Activated CD4-positive, alpha-beta T cell treated with anti-CD3 and anti-CD28 coated beads, Interleukin-2, amount 10 ng/mL, durations not matched to agents 24 days and 14 days (primary cell): ENCODE data around the gene LILRA5. TPM values are rescaled to one million over a fixed set of nuclear protein-coding genes. Genes with fewer than 3 reads are reported as not detected.
"Not testable (repeated sequence)": the region's sequence is repeated elsewhere in the genome, so short reads cannot be mapped to it uniquely, and the experiment has no call there.

Experiments
- DNase-seq: peaks from one replicate; pipeline ENCODE4 v3.0.0; 2022
- H3K27ac Mint-ChIP-seq: one replicate; pipeline ENCODE4 v1.8.0; 2022; ENCODE audit warnings: mild to moderate bottlenecking, mixed read lengths
- H3K27me3 Mint-ChIP-seq: one replicate; pipeline ENCODE4 v1.8.0; 2022; ENCODE audit warnings: mixed read lengths
- H3K36me3 Mint-ChIP-seq: one replicate; pipeline ENCODE4 v1.8.0; 2022; ENCODE audit warnings: low read depth, mild to moderate bottlenecking, mixed read lengths
- H3K4me1 Mint-ChIP-seq: one replicate; pipeline ENCODE4 v1.8.0; 2021; ENCODE audit warnings: mixed read lengths
- H3K4me3 Mint-ChIP-seq: one replicate; pipeline ENCODE4 v1.8.0; 2022; ENCODE audit warnings: mild to moderate bottlenecking, moderate library complexity, mixed read lengths
- H3K9me3 Mint-ChIP-seq: one replicate; pipeline ENCODE4 v1.8.0; 2021; ENCODE audit warnings: mixed read lengths
- intact Hi-C: fragments of 100-400 bp; cut with micrococcal nuclease; formaldehyde crosslinking; loops from one replicate; pipeline ENCODE4 v1.15.1; 2023
- total RNA-seq: library from RNA; stranded (reverse); gene quantifications from 2 replicates; pipeline ENCODE4 v1.2.3, GENCODE V29; 2022

LILRA5 gene
- total RNA-seq, result not detected in 2 replicates

DNA sequence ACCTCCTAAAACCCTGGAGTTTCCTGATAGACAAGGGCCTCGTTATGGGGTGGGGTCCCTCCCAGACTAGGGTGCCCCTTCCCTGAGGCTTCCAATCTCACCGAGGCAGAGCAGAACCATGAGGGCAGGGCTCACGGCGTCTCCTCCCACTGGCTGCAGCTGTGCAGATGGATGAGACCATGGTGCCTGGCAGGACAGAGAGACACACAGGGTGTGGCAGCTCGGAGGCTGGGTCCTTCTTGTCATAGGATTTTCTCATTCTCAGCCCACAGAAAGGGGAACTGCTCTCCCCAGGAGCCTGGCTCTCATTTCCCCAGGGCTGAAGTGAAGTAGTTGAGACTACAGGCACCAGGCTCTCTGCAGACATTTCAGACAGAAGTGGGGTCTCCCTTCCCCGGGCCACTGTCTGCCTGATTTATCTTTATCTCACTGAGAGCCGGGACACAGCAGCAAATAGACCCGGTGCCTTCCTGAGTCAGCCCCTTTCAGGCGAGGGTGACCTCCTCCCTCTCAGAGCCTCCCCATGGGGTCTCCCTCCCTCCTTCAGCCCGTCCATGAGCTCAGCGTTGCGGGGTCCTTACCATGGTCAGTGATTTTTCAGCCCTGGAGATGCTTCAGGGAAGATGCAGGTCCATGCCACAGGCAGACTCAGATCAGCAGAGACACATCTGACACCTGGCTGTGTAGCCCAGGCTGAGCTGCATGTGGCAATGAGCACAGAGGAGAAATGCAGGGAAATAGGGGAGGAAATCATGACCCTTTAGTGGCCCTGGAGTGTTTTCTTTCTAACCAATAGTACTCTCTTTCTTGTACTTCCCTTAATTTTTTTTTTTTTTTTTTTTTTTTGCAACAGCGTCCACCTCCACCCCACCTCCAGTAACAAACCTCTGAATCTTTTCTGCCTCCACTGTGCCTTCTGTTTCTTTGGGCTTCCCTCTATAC lies at the start of gene LILRA5:
TSS of gene LILRA5 (minus strand) at position 731 of the 942 bp plus-strand sequence. CDS start at position 584, 147 bp downstream.
- Mint-ChIP-seq H3K4me1 (peaks cover 2% of the 10 kb centered on the region), H3K27me3 (peaks cover 14% of the 10 kb centered on the region), H3K9me3 (no peaks in the 10 kb centered on the region), H3K4me3 (no peak within 1 kb of the TSS), H3K36me3 (no peaks in the 10 kb centered on the region), H3K27ac (no peak within 1 kb of the TSS)
- no peak for DNase-seq
- intact Hi-C loops, result no loop called here

DNA sequence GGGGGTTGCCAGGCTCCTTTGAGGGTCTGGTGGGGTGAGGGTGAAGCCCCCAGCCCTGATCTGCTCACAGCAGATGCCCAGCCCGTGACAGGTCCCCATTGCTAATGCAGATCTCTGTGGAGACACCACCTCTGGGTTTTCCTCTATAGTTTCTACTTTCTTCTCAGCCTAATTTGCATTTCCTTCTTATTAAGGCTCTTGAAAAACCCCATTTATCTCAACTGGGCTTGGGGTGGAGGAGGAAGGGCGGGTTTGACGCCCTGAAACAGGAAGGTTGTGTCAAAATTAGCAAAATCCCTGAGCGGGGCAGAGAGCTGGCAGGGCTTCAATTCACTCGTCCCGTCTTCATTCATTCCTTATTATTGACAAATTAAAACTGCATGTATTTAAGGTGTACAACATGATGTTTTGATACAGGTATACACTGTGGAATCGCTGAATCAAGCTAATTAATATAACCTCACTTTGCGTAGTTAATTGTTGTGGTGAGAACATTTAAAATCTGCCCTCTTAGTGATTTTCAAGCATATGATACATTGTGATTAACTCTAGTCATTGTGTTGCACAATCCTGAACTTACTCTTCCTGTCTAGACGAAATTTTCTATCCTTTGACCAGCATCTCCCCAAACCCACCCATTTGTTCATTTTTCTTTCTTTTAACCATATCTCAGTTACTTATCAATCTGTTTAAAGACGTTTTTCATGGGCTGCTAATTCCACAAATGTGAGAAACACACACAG lies 48.9 kb upstream of the LILRA5 start:
- Mint-ChIP-seq H3K4me1 (peaks cover 44% of the 10 kb centered on the region), H3K4me3 (peak overlapping the region; percentile 62), H3K27ac (peak overlapping the region; percentile 50), H3K36me3 (peaks cover 16% of the 10 kb centered on the region)
- DNase-seq, H3K27me3 Mint-ChIP-seq, intact Hi-C loops, H3K9me3 Mint-ChIP-seq: not testable (repeated sequence)

DNA sequence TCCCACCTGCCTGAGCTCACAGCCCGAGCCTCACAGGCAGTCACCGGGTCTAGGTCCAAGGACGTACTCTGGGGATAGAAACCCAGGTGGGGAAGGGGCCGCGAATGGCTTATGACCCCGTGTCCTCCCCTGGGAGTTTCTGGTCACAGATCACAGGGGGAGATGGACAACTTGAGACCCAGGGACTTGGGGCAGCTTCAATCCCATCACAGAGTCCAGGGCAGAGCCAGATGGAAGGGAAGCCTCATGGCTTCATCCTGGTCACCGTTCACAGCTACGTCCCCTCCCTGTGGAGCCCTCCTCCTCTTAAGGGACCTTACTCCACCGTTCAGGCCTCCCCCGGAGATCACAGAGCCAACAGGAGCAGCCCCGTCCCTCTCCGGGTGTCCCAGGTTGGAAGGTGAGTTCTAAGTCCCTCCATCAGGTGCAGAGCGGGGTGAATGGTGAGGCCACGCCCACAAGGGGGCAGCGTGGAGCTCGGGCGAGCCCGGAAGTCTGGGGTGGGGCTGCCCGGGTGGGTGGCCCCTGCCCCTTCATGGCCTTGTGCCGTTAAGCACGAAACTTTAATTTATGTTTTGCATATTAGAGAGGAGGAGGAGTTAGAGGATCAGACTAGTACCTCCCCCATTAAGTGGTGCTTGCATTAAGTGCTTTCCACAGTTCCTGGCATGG lies 46.3 kb upstream of the LILRA5 start:
- H3K27ac Mint-ChIP-seq, intact Hi-C loops, H3K27me3 Mint-ChIP-seq, H3K4me3 Mint-ChIP-seq, H3K9me3 Mint-ChIP-seq: not testable (repeated sequence)
- peaks cover 15% of the 10 kb centered on the region for H3K36me3 Mint-ChIP-seq
- DNase-seq, result peak; percentile 93
- peaks cover 35% of the 10 kb centered on the region for H3K4me1 Mint-ChIP-seq

DNA sequence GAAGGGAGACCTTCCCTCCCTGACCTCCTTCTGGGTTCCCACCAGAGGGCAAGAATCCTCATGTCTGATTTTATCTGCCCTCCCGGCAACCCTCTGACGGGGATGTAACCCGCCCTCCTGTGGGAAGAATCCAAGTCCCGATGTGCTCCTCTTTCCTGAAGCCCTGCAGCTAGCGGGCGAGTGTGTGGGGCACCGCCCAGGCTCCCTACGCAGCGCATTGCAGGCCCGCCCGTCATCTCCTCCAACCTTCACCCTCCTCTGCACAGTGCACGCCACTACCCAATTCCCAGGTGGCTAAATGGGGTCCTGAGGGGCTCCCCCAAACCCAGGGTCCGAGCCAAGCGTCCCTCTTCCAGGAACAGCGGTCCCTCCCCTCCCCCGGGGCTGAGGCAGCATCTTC lies 44.4 kb upstream of the LILRA5 start:
- H3K36me3 Mint-ChIP-seq, result peaks cover 11% of the 10 kb centered on the region

DNA sequence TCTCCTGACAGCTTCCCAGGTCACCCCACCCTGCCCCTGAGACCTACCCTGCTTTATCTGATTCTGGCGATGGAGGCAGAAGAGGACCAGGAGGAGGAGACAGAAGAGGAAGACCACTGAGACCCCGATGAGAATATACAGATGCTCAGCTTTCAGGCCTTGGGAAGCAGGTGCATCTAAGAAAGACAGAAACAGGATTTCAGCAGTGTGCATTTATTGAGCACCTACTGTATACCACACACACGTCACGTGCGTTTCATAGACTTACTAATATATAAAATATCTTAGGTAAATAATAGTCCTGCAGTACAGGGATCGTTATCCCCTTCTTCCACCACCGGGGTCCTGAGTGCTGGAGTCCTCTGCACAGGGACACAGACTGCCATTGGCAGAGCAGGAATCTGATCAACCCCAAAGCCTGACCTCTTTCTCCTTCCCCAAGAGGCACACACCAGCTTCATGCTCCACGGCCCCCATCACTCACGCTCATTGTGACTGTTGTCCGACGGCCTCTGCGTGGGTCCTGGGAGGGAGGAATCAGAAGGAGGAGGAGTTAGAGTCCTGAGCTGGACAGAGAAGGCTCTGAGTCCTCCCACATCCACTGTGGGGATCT lies 43.6 kb upstream of the LILRA5 start:
- Mint-ChIP-seq H3K27me3 (peaks cover 7% of the 10 kb centered on the region), H3K27ac (no peak overlapping the region), H3K9me3 (no peaks in the 10 kb centered on the region), H3K36me3 (peaks cover 9% of the 10 kb centered on the region), H3K4me1 (peaks cover 13% of the 10 kb centered on the region), H3K4me3 (no peak overlapping the region)
- no peak for DNase-seq
- intact Hi-C loops, result no loop called here

More for the DNA sequence above, 44.4 kb upstream of the LILRA5 start:
- Mint-ChIP-seq H3K4me3 (no peak overlapping the region), H3K27ac (no peak overlapping the region), H3K4me1 (peaks cover 21% of the 10 kb centered on the region), H3K27me3 (peaks cover 3% of the 10 kb centered on the region), H3K9me3 (no peaks in the 10 kb centered on the region)
- DNase-seq, result no peak
- intact Hi-C loops, result no loop called here

DNA sequence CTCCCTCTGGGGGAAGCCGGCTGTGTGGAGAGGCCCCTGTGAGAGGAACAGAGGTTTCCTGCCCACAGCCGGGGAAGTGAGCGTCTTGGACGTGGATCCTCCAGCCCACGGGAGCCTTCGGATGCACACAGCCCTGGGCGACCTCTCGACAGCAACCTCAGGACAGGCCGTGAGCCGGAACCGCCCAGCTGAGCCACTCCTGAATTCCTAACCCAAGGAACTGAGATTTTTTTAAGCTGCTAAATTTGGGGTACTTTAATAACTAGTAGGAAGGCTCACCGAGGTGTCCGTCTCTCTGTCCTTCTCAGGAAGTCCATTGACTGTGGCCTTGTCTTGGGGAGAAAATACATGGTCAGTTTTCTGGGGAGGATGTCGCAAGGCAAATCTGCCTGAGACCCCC lies 42.7 kb upstream of the LILRA5 start:
- H3K27ac Mint-ChIP-seq, result no peak overlapping the region
- H3K4me1 Mint-ChIP-seq, result peaks cover 5% of the 10 kb centered on the region
- no peaks in the 10 kb centered on the region for H3K9me3 Mint-ChIP-seq
- intact Hi-C loops, result no loop called here
- peaks cover 10% of the 10 kb centered on the region for H3K27me3 Mint-ChIP-seq
- no peak overlapping the region for H3K4me3 Mint-ChIP-seq
- no peak for DNase-seq
- peaks cover 8% of the 10 kb centered on the region for H3K36me3 Mint-ChIP-seq

DNA sequence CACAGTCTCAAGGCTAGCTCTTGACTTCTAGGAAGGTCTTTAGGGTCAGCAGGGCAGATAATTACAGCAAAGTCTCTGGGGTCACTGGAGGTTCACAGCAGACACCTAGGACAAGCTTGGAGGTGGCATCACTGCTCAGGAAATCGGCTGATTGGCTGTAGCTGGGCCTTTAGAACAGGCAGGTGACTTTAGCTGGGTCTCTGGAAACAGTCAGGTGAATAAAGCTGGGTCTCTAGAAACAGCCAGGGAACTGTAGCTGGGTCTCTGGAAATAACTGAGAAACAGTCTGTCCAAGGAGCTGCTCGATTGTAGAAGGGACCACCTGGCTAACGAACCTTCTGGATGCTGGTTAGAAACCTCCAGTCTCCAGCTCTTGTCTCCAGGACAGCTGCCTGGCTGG lies 41.8 kb upstream of the LILRA5 start:
- Mint-ChIP-seq H3K4me1 (peaks cover 1% of the 10 kb centered on the region), H3K9me3 (no peaks in the 10 kb centered on the region), H3K27me3 (peaks cover 14% of the 10 kb centered on the region), H3K4me3 (no peak overlapping the region), H3K27ac (no peak overlapping the region), H3K36me3 (peaks cover 5% of the 10 kb centered on the region)
- intact Hi-C loops, result loop anchor here (5.0 kb wide), 1 partner anchor 33 kb away; no protein-coding TSS in a partner anchor
- no peak for DNase-seq

DNA sequence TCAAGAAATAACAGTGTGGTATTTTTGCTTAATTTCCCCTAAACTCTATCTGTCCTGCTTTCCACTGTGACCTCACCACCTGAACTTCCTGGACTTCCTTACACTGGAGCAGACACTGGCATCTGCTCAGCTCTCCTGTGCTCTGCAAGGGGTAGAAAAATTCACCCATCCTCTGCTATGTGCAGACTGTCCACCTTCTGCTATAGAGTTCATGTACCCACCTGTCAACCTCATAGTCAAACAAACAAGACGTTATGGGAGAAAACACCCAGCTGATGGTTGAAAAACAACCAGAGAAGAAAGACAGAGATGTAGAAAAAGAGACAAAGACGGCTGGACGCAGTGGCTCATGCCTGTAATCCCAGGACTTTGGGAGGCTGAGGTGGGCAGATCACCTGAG lies 39.6 kb upstream of the LILRA5 start:
- H3K4me1 Mint-ChIP-seq, result no peaks in the 10 kb centered on the region
- no peak overlapping the region for H3K27ac Mint-ChIP-seq
- intact Hi-C loops, result loop anchor here (5.0 kb wide), 1 partner anchor 35 kb away; no protein-coding TSS in a partner anchor
- DNase-seq, result no peak
- peaks cover 5% of the 10 kb centered on the region for H3K36me3 Mint-ChIP-seq
- H3K9me3 Mint-ChIP-seq, result no peaks in the 10 kb centered on the region
- no peak overlapping the region for H3K4me3 Mint-ChIP-seq
- peaks cover 26% of the 10 kb centered on the region for H3K27me3 Mint-ChIP-seq

DNA sequence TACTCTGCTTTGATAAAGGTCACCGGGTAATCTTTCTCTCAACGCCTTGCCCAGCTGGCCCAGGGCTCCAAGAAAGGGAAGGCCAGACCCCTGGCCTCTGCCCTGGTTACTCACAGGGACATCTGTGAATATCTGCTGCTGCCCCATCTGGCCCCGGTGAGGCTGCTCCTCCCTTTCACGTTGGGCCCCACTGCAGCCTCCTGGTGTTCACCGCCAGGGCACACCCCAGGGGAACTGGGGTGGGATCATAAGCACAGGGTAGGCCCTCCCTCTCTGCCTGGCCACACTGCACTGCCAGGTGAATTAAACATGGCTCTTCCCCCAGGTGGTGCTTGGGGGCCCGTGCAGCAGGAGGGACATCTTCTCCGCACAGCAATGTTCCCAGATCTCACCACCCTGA lies 39.1 kb upstream of the LILRA5 start:
- no peak overlapping the region for H3K27ac Mint-ChIP-seq
- H3K4me3 Mint-ChIP-seq, result no peak overlapping the region
- H3K36me3 Mint-ChIP-seq, result peaks cover 4% of the 10 kb centered on the region
- intact Hi-C loops, result loop anchor here (5.0 kb wide), 1 partner anchor 35 kb away; no protein-coding TSS in a partner anchor
- peaks cover 27% of the 10 kb centered on the region for H3K27me3 Mint-ChIP-seq
- H3K9me3 Mint-ChIP-seq, result no peaks in the 10 kb centered on the region
- no peak for DNase-seq
- H3K4me1 Mint-ChIP-seq, result no peaks in the 10 kb centered on the region

DNA sequence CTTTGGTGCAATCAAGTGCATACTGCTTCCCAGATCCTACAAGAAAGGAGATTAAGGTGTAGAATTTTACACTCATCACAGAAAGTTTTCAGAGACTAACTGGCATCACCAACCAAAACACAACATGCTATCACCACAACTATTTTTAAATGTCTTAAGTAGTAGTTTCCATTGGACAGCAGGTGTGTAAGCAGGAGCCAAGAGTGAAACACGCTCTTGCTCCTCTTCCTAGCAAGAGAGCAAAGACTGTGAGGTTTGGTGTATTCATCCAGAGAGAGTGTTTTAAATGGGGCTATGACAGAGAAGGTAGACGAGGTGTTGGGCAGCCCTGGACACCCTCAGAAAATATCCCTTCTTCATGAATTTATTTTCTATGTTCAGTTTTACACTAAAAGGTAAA lies 38.5 kb upstream of the LILRA5 start:
- H3K27me3 Mint-ChIP-seq, result peaks cover 31% of the 10 kb centered on the region
- no peak overlapping the region for H3K27ac Mint-ChIP-seq
- no peaks in the 10 kb centered on the region for H3K9me3 Mint-ChIP-seq
- H3K4me1 Mint-ChIP-seq, result no peaks in the 10 kb centered on the region
- peaks cover 4% of the 10 kb centered on the region for H3K36me3 Mint-ChIP-seq
- H3K4me3 Mint-ChIP-seq, result no peak overlapping the region
- intact Hi-C loops, result loop anchor here (5.0 kb wide), 1 partner anchor 36 kb away; no protein-coding TSS in a partner anchor
- no peak for DNase-seq

DNA sequence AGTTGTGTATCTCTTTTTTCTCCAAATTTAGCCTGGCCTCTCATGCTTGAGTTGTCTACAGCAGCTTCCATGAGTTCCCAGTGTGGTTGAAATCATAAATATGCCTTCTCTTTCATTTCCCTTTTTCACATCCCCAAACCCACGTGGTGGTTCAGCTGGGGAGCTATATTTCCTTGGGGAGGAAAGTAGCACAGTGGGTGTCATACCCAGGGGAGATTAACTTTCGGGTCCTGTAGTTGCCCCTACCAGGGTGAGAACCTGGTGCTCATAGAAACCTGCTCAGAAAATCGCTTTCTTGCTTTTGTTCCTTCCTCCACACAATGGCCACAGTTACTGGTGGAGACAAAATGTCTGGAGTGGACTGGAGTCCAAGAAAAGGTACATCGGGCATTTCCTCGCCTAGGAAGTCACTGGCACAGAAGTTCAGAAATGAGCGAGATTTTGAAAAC lies 33.0 kb upstream of the LILRA5 start:
- intact Hi-C loops, result no loop called here
- Mint-ChIP-seq H3K4me1 (no peaks in the 10 kb centered on the region), H3K9me3 (no peaks in the 10 kb centered on the region), H3K4me3 (no peak overlapping the region), H3K27ac (no peak overlapping the region), H3K36me3 (no peaks in the 10 kb centered on the region), H3K27me3 (peaks cover 32% of the 10 kb centered on the region)
- no peak for DNase-seq

DNA sequence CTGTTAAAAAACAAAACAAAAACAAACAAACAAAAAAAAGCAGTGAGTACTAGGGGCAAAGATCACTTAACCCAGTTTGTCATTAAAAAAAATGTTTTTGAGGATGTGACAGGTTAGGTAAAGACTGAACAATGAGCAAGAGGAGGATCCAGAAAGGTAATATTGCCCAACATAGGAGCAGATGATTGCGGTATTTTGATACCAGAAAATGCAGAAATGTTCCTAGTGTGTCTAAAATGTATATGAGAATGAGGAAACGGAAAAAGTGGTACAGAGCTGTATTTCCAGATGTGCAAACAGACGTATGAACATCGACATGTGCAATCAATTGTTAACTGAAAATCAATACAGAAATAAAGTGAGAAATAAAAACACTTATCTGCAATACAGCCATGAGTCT lies 30.9 kb upstream of the LILRA5 start:
- no peak for DNase-seq
- Mint-ChIP-seq H3K9me3 (no peaks in the 10 kb centered on the region), H3K4me3 (no peak overlapping the region), H3K27me3 (peaks cover 37% of the 10 kb centered on the region), H3K36me3 (no peaks in the 10 kb centered on the region), H3K27ac (no peak overlapping the region), H3K4me1 (no peaks in the 10 kb centered on the region)
- intact Hi-C loops, result no loop called here

DNA sequence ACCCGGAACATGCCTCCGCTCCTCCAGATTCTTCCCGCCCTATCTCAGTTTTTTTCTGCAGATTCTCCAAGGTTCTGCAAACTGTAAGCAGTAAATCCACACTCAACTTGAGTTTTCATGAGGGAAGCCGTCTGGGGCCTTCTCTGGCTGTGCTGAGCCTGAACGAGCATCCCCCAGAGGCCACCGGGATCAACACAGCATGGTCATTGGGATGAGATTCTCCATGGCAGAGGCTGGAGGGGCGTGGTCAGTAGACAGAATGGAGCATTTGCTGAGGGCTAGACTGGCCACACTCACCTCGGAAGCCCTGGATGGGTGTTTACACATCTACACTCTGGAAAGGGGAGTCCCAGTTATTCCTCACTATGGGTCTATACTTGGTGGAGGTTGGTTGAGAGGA lies 28.3 kb upstream of the LILRA5 start:
- no peak overlapping the region for H3K27ac Mint-ChIP-seq
- DNase-seq, result no peak
- no peaks in the 10 kb centered on the region for H3K4me1 Mint-ChIP-seq
- H3K9me3 Mint-ChIP-seq, result no peaks in the 10 kb centered on the region
- intact Hi-C loops, result no loop called here
- no peaks in the 10 kb centered on the region for H3K36me3 Mint-ChIP-seq
- peaks cover 26% of the 10 kb centered on the region for H3K27me3 Mint-ChIP-seq
- H3K4me3 Mint-ChIP-seq, result no peak overlapping the region
